SH-SY5Y (cell line): ENCODE data around the gene ZFHX2.

Source experiments
- GATA2 ChIP-seq: IDR thresholded peaks from 2 replicates; pipeline ENCODE4 v1.6.1; 2011; ENCODE audit warnings: mild to moderate bottlenecking, low read depth, low read length
- GATA3 ChIP-seq: IDR thresholded peaks from 2 replicates; pipeline ENCODE4 v1.6.1; 2011; ENCODE audit warnings: low read depth, mild to moderate bottlenecking, low read length, moderate library complexity

GRCh38 chr14:23481362-23481970, 70.1 kb downstream of the ZFHX2 start:
- no peak for TF ChIP-seq GATA2
- no peak for TF ChIP-seq GATA3
